D721Med (cell line): ENCODE measurements around the gene MBTPS1.
A peak's percentile ranks its signal among the peaks of the same experiment; 100 is the strongest.

Source experiments
- DNase-seq: peaks from one replicate; pipeline ENCODE4 v3.0.0; 2011; ENCODE audit warnings: low spot score; ENCODE audit not compliant: insufficient read length
- FAIRE-seq: peaks from 2 replicates; lab custom pipeline; 2011; peaks lifted over from hg19 to GRCh38; lab: Jason Lieb, UNC
- TF ChIP-seq, protein P1 (sequence below): IDR thresholded peaks from 2 replicates; pipeline ENCODE4 v1.5.1; 2012; ENCODE audit warnings: mild to moderate bottlenecking, control low read depth; ENCODE audit not compliant: insufficient read depth; ENCODE audit errors: missing control alignments

The MBTPS1 gene

GRCh38 chr16:84045001-84045817 lies 71.5 kb downstream of the MBTPS1 start:
- FAIRE-seq (no peak), DNase-seq (no peak)

DNA sequence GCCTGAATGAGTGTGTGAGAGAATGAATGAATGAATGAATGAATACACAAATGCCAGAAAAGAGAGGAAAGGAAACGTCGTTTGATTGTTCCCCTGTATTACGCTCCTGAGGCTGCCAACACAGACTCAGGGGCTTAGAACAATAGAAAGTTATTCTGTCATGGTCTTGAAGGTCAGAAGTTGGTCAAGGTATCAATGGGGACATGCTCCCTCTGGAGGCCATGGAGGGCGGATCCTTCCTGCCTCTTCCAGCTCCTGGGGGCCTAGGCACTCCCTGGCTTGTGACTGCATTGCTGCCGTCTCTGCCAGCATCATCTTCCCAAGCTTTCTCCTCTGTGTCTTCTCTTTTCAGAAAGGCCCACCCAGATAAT lies 72.6 kb downstream of the MBTPS1 start:
- TF ChIP-seq, protein P1, sequence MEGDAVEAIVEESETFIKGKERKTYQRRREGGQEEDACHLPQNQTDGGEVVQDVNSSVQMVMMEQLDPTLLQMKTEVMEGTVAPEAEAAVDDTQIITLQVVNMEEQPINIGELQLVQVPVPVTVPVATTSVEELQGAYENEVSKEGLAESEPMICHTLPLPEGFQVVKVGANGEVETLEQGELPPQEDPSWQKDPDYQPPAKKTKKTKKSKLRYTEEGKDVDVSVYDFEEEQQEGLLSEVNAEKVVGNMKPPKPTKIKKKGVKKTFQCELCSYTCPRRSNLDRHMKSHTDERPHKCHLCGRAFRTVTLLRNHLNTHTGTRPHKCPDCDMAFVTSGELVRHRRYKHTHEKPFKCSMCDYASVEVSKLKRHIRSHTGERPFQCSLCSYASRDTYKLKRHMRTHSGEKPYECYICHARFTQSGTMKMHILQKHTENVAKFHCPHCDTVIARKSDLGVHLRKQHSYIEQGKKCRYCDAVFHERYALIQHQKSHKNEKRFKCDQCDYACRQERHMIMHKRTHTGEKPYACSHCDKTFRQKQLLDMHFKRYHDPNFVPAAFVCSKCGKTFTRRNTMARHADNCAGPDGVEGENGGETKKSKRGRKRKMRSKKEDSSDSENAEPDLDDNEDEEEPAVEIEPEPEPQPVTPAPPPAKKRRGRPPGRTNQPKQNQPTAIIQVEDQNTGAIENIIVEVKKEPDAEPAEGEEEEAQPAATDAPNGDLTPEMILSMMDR = peak; percentile 24
- DNase-seq = no peak
- FAIRE-seq = no peak

More at GRCh38 chr16:84045001-84045817, 71.5 kb downstream of the MBTPS1 start:
- TF ChIP-seq, protein P1 = no peak

DNA sequence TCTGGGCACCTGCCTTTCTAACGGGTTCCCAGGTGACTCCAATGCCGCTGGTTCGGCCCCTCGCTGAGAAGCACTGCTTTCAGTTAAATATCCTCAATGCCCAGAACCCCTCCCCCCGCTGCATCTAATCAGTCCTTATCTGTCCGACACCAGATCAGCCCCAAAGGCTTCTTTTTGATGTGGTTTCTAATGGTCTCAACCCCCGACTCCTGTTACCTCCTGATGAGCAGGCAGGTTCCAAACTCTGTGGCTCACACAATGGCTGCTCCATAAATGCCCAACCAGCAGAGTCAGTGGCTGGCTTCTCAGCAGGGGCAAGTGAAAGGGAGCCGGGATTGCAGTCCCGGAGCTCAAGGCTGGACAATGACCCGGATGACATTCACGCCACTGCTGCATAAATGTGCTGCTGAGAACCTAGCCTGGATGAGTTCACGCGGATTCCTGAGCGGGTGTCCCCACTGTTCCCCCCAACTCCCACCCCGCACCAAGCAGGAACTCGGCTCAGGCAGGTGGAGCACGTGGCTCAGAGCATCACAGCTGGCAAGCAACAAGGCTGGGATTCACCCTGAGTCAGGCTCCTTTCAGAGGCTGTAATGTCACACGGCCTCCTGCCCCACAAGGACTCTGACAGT lies 73.1 kb downstream of the MBTPS1 start:
- TF ChIP-seq, protein P1 = no peak
- DNase-seq (no peak), FAIRE-seq (no peak)

GRCh38 chr16:84042879-84043485 lies 73.8 kb downstream of the MBTPS1 start:
- DNase-seq (no peak), FAIRE-seq (no peak)
- TF ChIP-seq, protein P1 = no peak

DNA sequence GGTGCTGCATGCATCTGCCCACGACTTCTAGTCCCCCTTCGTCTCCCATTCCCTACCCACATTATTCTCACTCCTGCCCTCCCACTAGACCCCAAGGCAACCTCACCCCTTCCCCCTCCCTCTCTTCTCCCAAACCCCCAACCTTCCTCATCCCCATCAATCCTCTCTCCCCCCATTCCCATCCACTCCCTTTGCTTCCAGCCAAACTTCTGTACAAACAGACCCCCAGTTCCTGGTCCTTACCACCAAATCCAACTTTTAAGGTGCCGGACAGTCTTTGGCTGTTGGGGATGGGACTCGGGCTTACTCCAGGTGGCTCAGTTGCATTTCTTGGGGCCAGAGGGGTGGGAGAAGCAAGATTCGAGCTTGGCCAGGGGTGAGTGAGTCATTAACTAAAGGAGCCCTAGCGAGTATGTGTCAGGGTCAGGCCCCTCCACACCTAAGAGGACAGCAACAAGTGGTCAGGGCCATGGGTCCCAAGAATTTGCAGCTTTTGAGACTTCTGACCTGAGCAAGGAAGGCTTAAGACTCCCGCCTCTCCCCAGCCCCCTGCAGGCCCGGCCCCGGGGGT lies 74.3 kb downstream of the MBTPS1 start, which contains the start of gene SLC38A8:
Gene SLC38A8 (minus strand): TSS at position 488 of the 571 bp plus-strand sequence. CDS start 638 bp downstream, outside the sequence.
- FAIRE-seq (no peak), DNase-seq (no peak)
- TF ChIP-seq, protein P1 = no peak

- FAIRE-seq (no peak), DNase-seq (no peak)
- TF ChIP-seq, protein P1 = no peak
Measured at GRCh38 chr16:84041881-84042280, 74.9 kb downstream of the MBTPS1 start.
